Loucy (cell line): ENCODE results near the gene AEBP2.

Experiments
- H2AFZ ChIP-seq: fragments of 200-600 bp; sonication (generic); 2 replicates; pipeline ENCODE4 v1.6.0; 2016; ENCODE audit warnings: antibody characterized with exemption, mild to moderate bottlenecking, low read length, moderate library complexity
- H3F3A ChIP-seq: fragments of 200-600 bp; 2 replicates; pipeline ENCODE4 v1.6.0; 2016; ENCODE audit warnings: antibody characterized with exemption, low read depth, mild to moderate bottlenecking
- H3K27me3 ChIP-seq: fragments of 200-600 bp; sonication (generic); 2 replicates; pipeline ENCODE4 v1.6.1; 2014; ENCODE audit warnings: low read length, mild to moderate bottlenecking; ENCODE audit not compliant: insufficient read depth, poor library complexity, severe bottlenecking
- H3K36me3 ChIP-seq: fragments of 200-600 bp; sonication (generic); 2 replicates; pipeline ENCODE4 v1.6.1; 2016; ENCODE audit warnings: low read length; ENCODE audit not compliant: insufficient read depth
- H3K4me1 ChIP-seq: fragments of 200-600 bp; sonication (generic); 2 replicates; pipeline ENCODE4 v1.5.1; 2014; ENCODE audit warnings: low read length, mild to moderate bottlenecking; ENCODE audit not compliant: insufficient read depth, poor library complexity, severe bottlenecking
- H3K4me2 ChIP-seq: fragments of 200-600 bp; sonication (generic); 2 replicates; pipeline ENCODE4 v1.6.0; 2014; ENCODE audit warnings: antibody characterized with exemption, low read length, low read depth, mild to moderate bottlenecking; ENCODE audit not compliant: poor library complexity, severe bottlenecking
- H3K4me3 ChIP-seq: fragments of 200-600 bp; sonication (generic); 2 replicates; pipeline ENCODE4 v1.5.1; 2014; ENCODE audit warnings: low read length, mild to moderate bottlenecking, mixed read lengths; ENCODE audit not compliant: poor library complexity, severe bottlenecking
- H3K79me2 ChIP-seq: fragments of 200-600 bp; sonication (generic); 2 replicates; pipeline ENCODE4 v1.6.1; 2014; ENCODE audit warnings: low read length; ENCODE audit not compliant: insufficient read depth
- H3K9ac ChIP-seq: fragments of 200-600 bp; sonication (generic); 2 replicates; pipeline ENCODE4 v1.6.0; 2014; ENCODE audit warnings: mild to moderate bottlenecking, low read depth, low read length, moderate library complexity; ENCODE audit not compliant: poor library complexity, severe bottlenecking
- H3K9me2 ChIP-seq: fragments of 200-600 bp; sonication (generic); replicated peaks from 2 replicates; pipeline ENCODE4 v1.6.1; 2016; ENCODE audit warnings: low read depth, low read length, mixed read lengths
- H3K9me3 ChIP-seq: fragments of 200-600 bp; sonication (generic); 2 replicates; pipeline ENCODE4 v1.6.1; 2014; ENCODE audit warnings: mild to moderate bottlenecking, antibody characterized with exemption, low read length, low read depth; ENCODE audit not compliant: insufficient read depth
- H4K20me1 ChIP-seq: fragments of 200-600 bp; sonication (generic); 2 replicates; pipeline ENCODE4 v1.6.0; 2014; ENCODE audit warnings: antibody characterized with exemption, low read length, mild to moderate bottlenecking; ENCODE audit not compliant: insufficient read depth, poor library complexity, severe bottlenecking
- CTCF ChIP-seq: fragments of 200-600 bp; sonication (generic); conservative IDR thresholded peaks from 2 replicates; pipeline ENCODE4 v1.5.1; 2014; ENCODE audit warnings: mild to moderate bottlenecking, antibody characterized with exemption, low read length
- EZH2phosphoT487 ChIP-seq: fragments of 200-600 bp; IDR thresholded peaks from 2 replicates; pipeline ENCODE4 v1.6.1; 2018; ENCODE audit warnings: antibody characterized with exemption, mild to moderate bottlenecking, moderate library complexity, borderline replicate concordance

The AEBP2 gene

GRCh38 chr12:19517583-19517982, 78.3 kb downstream of the AEBP2 start:
- TF ChIP-seq CTCF: no peak
- Histone ChIP-seq H3K79me2 (no peaks in the 10 kb centered on the region; the same call in 1 of the 2 replicates), H3K9me3 (no peaks in the 10 kb centered on the region), H3F3A (no peaks in the 10 kb centered on the region), H3K4me2 (no peak overlapping the region), H3K9me2 (no peaks in the 10 kb centered on the region), H3K4me3 (no peak overlapping the region), H2AFZ (no peak overlapping the region), H3K27me3 (no peaks in the 10 kb centered on the region), H3K36me3 (peaks cover 85% of the 10 kb centered on the region), H4K20me1 (peaks cover 3% of the 10 kb centered on the region), H3K4me1 (no peaks in the 10 kb centered on the region), H3K9ac (no peak overlapping the region)

DNA sequence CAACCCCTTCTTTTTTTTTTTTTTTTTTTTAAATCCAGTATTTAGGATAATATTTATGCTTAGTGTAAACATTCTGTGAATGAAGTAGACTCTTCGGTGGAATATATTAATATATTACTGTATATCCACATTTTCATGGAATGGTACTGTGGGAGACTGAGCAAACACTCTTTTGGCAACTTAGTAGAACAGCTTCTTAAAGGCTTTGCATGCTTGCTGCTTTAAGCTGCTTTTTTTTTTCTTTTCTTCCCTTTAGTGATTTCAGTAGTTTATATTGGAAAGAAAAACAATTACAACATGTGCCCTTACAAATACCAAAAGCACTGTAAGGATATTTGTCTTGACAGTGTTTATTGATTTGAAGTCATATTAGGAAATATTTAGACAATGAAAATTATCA, 78.9 kb downstream of the AEBP2 start:
- Histone ChIP-seq H3K9me2 (no peaks in the 10 kb centered on the region), H2AFZ (no peak overlapping the region), H3K4me1 (no peaks in the 10 kb centered on the region), H3K9ac (no peak overlapping the region), H3K4me2 (no peak overlapping the region), H3K4me3 (no peak overlapping the region), H3K9me3 (no peaks in the 10 kb centered on the region), H4K20me1 (peaks cover 3% of the 10 kb centered on the region), H3K27me3 (no peaks in the 10 kb centered on the region), H3F3A (no peaks in the 10 kb centered on the region), H3K79me2 (no peaks in the 10 kb centered on the region; the same call in 1 of the 2 replicates), H3K36me3 (peaks cover 79% of the 10 kb centered on the region)
- TF ChIP-seq EZH2phosphoT487: no peak
- TF ChIP-seq CTCF: no peak

- Histone ChIP-seq H4K20me1 (peaks cover 3% of the 10 kb centered on the region), H3K36me3 (peaks cover 53% of the 10 kb centered on the region), H3K4me1 (no peaks in the 10 kb centered on the region), H3K27me3 (no peaks in the 10 kb centered on the region), H3F3A (no peaks in the 10 kb centered on the region), H2AFZ (no peak overlapping the region), H3K9me2 (no peaks in the 10 kb centered on the region), H3K9ac (no peak overlapping the region), H3K4me2 (no peak overlapping the region), H3K79me2 (no peaks in the 10 kb centered on the region; the same call in 1 of the 2 replicates), H3K9me3 (no peaks in the 10 kb centered on the region), H3K4me3 (no peak overlapping the region)
- TF ChIP-seq CTCF: no peak
- TF ChIP-seq EZH2phosphoT487: no peak
Observed at GRCh38 chr12:19520646-19521415, 81.5 kb downstream of the AEBP2 start.
